Ascending aorta (tissue), 2 donors: ENCODE measurements around the gene RADIL. TPM values are rescaled to one million over a fixed set of nuclear protein-coding genes. Genes with fewer than 3 reads are reported as not detected.

ENCODE experiments used
- DNase-seq, 2 donors: peaks; one replicate each; pipeline ENCODE4 v3.0.0-alpha.2; 2019; ENCODE audit warnings: low spot score in 2 of 2
- H3K27ac ChIP-seq, 2 donors: fragments of 200-600 bp; sonication (generic); one replicate each; pipeline ENCODE4 v1.5.1; 2016 to 2017; ENCODE audit warnings: mild to moderate bottlenecking in 1 of 2
- H3K27me3 ChIP-seq: fragments of 200-600 bp; sonication (generic); one replicate; pipeline ENCODE4 v1.5.1; 2017
- H3K36me3 ChIP-seq, 2 donors: fragments of 200-600 bp; sonication (generic); one replicate each; pipeline ENCODE4 v1.5.1; 2016
- H3K4me1 ChIP-seq, 2 donors: fragments of 200-600 bp; sonication (generic); one replicate each; pipeline ENCODE4 v1.5.1; 2016 to 2017; ENCODE audit warnings: mild to moderate bottlenecking in 1 of 2
- H3K4me3 ChIP-seq, 2 donors: fragments of 200-600 bp; sonication (generic); one replicate each; pipeline ENCODE4 v1.5.1; 2016 to 2017; ENCODE audit warnings: mild to moderate bottlenecking in 1 of 2
- H3K9me3 ChIP-seq, 2 donors: fragments of 200-600 bp; sonication (generic); one replicate each; pipeline ENCODE4 v1.5.1; 2016
- CTCF ChIP-seq, 3 experiments: fragments of 200-600 bp in 2 of 3; fragments of 450-650 bp in 1 of 3; sonication (generic) in 2 of 3; IDR thresholded peaks; one replicate each; pipeline ENCODE4 v1.5.1; 2016 to 2019; ENCODE audit warnings: antibody characterized with exemption in 3 of 3, mild to moderate bottlenecking in 1 of 3, moderate library complexity in 1 of 3
- intact Hi-C: fragments of 100-400 bp; cut with DNase I; formaldehyde crosslinking; loops from one replicate; pipeline ENCODE4 v1.15.1; 2023
- total RNA-seq: library from RNA; depleted of rRNA; stranded (reverse); fragments of >200 nt; gene quantifications from one replicate; pipeline ENCODE4 v1.1.0, GENCODE V29; 2016

RADIL gene
- total RNA-seq, 1 donor from 2014 or later, result 42.4 TPM

GRCh38 chr7:4765776-4766490 is 117.6 kb downstream of the RADIL start:
- intact Hi-C loops, result no loop called here
- TF ChIP-seq CTCF (IDR thresholded peaks at IDR 0.05), result peak in 2 of 3 experiments; percentile 12 to 29
- Histone ChIP-seq H3K9me3 (no peaks in the 10 kb centered on the region), H3K27me3 (no peaks in the 10 kb centered on the region), H3K4me3 (no peak overlapping the region), H3K27ac (peak overlapping the region in 1 of 2 donors; percentile 7), H3K36me3 (peaks cover 41 to 54% of the 10 kb centered on the region in 2 donors), H3K4me1 (no peaks in the 10 kb centered on the region)
- DNase-seq, result no peak

- Histone ChIP-seq H3K9me3 (no peaks in the 10 kb centered on the region), H3K36me3 (peaks cover 56 to 68% of the 10 kb centered on the region in 2 donors), H3K4me3 (no peak overlapping the region), H3K4me1 (no peaks in the 10 kb centered on the region), H3K27ac (no peak overlapping the region), H3K27me3 (no peaks in the 10 kb centered on the region)
- no peak for TF ChIP-seq CTCF (IDR thresholded peaks at IDR 0.05)
- DNase-seq, result no peak
- intact Hi-C loops, result no loop called here
These were observed 119.0 kb downstream of the RADIL start for GRCh38 chr7:4764402-4765007.

DNA sequence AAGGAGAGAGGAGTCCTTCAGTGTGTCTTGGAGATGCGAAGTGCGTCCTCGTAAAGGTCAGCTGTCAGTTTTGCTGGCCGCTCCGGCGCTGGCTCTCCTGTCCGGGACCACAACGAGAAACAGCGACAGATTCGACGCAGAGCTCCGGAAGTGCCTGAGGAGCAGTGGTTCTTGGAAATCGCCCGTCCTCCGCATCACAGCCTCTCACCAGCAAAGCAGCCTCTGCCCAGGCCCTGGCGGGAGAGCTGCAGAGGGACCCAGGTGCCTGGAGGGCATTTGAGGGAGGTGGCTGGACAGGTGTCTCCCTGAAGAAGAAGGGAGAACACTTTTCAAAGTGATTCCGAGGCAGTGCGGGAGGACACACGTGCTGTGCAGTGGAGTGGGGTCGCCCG is 119.7 kb downstream of the RADIL start:
- Histone ChIP-seq H3K27me3 (no peaks in the 10 kb centered on the region), H3K4me3 (no peak overlapping the region), H3K4me1 (no peaks in the 10 kb centered on the region), H3K36me3 (peaks cover 63 to 76% of the 10 kb centered on the region in 2 donors), H3K27ac (no peak overlapping the region), H3K9me3 (no peaks in the 10 kb centered on the region)
- TF ChIP-seq CTCF (IDR thresholded peaks at IDR 0.05), result no peak
- intact Hi-C loops, result no loop called here
- no peak for DNase-seq

GRCh38 chr7:4763091-4763793 is 120.3 kb downstream of the RADIL start:
- TF ChIP-seq CTCF (IDR thresholded peaks at IDR 0.05), result no peak
- no peak for DNase-seq
- intact Hi-C loops, result no loop called here
- no peaks in the 10 kb centered on the region for H3K9me3 ChIP-seq
- H3K4me1 ChIP-seq, result no peaks in the 10 kb centered on the region
- no peak overlapping the region for H3K27ac ChIP-seq
- H3K4me3 ChIP-seq, result no peak overlapping the region
- H3K27me3 ChIP-seq, result no peaks in the 10 kb centered on the region
- peaks cover 68 to 81% of the 10 kb centered on the region in 2 donors for H3K36me3 ChIP-seq

DNA sequence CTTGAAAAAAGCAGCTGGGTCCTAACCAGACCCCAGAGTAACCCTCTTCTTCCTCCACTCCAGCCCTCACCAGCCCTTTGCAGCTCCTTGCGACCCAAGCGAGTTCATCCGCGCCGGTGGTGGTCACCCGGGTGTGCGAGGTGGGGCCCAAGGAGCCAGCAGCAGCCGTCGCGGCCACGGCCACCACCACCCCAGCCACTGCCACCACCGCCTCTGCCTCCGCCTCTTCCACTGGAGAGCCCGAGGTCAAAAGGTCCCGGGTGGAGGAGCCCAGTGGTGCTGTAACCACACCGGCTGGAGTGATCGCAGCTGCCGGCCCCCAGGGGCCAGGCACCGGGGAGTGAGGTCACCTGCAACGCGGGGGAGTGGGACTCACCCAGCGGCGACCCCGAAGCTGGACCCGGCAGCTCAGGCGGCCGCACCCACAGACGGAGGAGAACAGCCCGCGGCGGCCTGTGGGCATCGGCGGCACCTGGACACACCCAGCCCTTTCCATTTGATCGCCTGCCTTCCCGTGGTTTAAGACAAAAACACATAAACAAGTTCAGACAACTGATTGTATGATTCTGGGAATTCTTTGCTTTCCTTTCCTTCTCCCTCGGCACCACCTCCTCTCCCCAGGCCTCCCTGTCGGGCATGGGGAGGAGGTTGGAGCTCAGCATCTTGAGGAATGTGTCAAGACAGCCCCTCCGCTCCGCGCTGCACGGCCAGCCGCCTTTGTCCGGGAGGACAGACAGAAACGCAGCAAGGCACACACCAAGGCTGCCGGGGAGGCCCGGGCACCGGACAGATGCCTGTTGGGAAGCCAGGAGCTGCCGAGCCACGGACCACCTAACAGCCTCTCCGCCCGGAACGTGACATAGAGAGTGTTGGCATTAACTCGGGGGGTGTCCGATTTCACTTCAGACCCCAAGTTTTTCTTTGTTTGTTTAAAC is 121.1 kb downstream of the RADIL start:
- Histone ChIP-seq H3K9me3 (no peaks in the 10 kb centered on the region), H3K4me3 (no peak overlapping the region), H3K4me1 (no peaks in the 10 kb centered on the region), H3K27me3 (no peaks in the 10 kb centered on the region), H3K27ac (no peak overlapping the region), H3K36me3 (peaks cover 73 to 85% of the 10 kb centered on the region in 2 donors)
- TF ChIP-seq CTCF (IDR thresholded peaks at IDR 0.05), result no peak
- intact Hi-C loops, result no loop called here
- DNase-seq, result no peak
